HG02973 (cell line): ENCODE data around the gene TNPO3.

Source experiments
- ATAC-seq: cut with Tn5 transposase; IDR thresholded peaks from one replicate; pipeline ENCODE4 v1.9.1; 2021; ENCODE audit warnings: moderate library complexity; ENCODE audit not compliant: unreplicated experiment

The TNPO3 gene

DNA sequence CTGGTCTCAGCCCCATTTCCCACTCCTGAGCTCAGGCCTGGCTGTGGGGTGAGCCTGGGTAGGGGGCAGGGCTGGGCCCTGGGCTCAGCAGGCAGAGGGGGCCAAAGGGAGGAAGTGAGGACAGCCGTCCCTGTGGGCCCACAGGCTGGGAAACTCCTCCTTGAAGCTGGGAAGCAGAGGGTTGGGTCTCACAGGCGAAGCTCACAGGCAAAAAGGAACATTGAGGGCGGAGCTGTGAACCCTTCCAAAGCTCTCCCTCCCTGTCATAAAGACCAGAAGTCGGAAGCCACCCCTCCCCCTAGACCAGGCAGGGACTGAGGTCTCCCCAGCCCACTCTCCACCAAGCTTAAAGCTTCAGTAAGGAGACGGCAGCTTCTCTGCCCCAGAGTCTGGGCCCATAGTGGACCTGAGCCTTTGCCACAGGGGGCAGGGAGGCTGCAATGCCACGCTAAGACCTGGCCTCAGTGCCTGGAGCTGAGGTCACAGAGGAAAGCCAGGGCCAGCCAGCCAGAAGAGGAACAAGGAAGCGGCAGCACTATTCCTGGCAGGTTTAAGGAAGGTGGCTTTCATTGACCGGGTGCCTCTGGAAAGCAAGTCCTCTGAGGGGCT is 143.4 kb downstream of the TNPO3 start:
- no peak for ATAC-seq

DNA sequence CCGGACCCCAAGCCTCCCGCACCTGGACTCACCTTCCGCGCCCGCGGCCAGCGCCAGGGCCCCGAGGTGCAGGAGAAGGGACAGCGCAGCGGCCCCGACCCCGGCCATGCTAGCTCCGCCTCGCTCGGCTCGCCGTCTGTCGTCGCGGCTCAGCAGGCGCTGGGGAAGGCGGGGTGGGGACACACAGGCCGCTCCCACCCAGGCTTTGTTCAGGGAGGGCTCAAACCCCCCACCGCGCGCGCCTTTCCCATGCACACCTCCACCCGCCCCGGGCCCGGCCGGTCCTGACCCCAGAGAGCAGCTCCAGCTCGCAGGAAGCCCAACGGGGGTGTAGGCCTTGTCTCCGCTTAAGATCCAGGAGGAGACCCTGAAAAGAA is 144.4 kb downstream of the TNPO3 start, which contains the start of gene KCP:
Gene KCP, minus strand, starts transcription at position 141 of the 377 bp plus-strand sequence. Its CDS starts 33 bp downstream, at position 108.
- ATAC-seq = no peak

DNA sequence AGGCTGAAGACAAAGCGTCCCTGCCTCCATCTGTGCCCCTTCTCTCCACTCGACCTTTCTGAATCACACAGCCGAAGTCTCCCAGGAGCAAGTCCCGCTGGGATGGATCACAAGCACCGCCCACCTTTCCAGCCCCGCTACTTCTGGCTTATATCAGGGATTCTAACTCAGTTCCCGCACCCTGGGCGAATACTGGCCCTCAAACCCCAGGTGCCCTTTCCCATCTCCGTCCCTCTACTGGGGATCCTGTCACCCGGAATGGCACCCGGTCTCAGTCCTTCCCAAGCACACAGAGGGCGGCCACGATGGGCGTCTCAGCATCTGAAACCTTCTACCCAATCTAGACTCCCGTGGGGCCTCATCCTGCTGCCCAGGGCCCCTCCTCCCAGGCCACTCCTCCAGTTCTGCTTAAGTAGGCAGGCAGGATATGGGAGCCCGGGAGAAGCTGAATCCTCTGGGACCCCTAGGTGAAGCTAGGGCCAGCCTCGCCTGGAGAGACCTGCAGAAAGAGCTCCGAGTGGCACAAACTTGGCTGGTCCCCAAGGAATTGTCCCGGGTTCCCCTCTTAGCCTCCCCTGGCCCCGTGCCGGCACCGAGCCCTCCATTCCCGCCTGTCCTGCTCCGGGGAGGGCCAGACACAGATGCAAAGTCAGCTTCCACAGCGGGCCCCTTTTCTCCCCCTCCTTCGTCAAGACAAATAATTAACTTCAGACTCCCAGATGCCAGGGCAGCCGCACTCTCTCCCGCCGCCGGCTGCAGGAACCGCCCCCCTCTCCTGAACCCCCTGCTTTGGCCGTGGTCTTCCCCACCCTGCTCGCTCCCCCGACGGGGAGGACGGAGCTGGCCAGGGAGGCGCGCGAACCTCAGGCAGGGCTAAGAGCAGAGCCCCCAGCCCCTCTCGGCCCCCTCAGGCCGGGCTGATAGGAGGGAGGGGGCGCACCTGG is 145.0 kb downstream of the TNPO3 start:
- no peak for ATAC-seq

DNA sequence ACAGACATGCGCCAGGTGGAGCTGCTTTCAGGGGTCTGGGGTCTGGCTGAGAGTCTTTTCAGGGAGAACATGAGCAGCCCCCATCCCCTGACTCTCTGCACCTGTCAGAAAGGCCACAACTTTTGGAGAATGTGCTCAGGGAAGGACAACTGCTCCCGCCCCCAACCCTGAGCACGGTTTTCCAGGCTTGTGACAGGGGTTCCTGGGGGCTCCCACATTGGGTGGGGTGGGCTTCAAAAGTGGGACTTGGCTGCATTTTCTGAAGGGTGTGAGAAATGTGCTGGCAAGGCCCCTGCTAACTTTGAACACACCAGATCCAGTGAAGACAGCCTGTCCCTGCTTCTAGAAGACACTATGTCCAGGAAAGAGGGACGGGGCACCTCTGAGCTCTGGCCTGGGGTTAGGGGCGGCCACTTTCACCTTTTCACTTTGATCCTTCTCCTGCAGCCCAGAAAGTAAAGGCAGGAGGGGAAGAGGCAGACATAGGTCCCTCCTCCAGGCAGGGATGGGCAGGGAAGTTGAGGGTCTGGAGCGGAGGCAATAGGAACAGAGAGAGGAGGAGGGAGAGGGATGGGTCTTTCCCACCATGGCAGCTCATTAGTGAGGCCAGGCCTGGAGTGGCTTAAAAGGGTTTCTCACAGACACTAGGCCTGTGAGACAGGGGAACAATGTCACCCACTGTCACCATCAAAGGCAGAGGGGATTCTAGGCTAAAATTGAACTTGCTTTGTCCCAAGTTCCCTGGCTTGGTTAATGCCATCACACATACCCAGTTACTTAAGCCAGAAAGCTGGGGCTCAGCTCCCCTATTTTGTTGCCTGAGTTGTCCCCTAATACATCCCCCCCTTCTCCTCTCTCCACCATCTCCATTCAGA is 145.9 kb downstream of the TNPO3 start:
- no peak for ATAC-seq

DNA sequence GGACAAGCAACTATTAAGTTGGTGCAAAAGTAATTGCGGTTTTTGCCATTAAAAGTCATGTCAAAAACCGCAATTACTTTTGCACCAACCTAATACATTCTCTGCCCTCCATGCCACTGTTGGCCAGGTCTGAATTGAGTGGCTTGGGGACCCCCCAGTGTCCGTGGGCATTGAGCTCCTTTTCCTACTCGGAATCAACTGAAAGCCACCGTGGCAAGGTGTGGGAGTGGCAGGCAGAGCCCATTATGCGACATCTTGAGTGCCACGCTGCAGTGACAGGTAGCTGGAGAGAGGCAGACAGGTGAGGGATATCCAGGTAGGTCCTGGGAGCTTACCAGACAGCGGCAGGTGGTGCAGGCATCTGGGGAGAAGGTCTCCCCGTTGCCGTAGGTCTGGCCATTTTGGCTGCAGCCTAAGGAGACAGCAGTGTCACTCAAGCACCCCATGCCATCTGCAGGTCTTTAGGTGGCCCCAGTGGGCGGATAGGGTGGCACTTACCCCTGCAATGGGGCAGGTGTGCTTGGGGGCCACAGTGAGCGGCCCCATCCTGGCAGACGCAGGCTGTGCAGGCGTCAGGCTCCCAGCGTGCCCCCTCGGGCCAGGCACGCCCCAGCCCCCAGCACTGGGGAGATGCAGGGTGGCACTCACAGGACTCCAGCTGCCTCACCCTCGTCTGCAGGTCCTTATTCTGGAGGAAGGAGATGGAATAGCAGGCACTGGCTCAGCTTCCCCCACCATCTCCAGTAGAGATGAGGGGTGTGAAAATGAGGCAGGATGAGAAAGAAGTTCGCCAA is 147.9 kb downstream of the TNPO3 start:
- ATAC-seq = no peak

DNA sequence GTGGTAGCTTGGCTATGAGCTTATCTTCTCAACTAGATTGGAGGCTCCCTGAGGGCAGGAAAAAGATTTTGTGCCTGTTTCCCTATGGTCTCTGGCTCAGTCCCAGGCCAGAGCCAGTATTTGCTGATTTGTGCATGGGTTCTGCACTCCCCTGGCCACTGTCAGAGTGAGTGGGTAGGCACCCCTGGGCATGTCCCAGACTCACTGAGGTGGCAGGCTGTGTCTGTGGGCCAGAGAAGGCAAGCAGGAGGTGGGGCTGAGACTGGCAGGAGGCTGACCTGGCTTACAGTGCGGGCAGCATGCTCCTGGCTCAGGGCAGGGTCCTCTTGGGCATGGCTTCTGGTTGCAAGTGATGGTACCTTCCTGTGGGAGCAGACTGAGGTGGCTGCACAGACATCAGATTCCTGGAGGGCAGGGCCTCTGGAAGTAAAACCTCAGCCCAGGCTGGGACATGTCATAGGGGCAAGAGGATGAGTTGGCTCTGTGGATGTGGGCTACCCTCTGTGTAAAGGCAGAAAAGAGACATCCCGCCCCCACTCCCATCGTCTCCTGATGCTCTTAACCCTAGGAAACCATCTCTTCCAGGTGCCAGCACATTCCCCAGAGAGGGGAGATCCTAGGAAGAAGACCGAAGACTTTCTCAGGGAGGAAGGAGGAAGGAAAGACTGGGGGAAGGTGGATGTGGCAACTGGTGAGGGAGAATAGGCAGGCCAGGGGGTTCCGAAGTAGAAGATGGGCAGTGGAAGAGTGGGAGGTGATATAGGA is 148.7 kb downstream of the TNPO3 start:
- ATAC-seq = no peak

DNA sequence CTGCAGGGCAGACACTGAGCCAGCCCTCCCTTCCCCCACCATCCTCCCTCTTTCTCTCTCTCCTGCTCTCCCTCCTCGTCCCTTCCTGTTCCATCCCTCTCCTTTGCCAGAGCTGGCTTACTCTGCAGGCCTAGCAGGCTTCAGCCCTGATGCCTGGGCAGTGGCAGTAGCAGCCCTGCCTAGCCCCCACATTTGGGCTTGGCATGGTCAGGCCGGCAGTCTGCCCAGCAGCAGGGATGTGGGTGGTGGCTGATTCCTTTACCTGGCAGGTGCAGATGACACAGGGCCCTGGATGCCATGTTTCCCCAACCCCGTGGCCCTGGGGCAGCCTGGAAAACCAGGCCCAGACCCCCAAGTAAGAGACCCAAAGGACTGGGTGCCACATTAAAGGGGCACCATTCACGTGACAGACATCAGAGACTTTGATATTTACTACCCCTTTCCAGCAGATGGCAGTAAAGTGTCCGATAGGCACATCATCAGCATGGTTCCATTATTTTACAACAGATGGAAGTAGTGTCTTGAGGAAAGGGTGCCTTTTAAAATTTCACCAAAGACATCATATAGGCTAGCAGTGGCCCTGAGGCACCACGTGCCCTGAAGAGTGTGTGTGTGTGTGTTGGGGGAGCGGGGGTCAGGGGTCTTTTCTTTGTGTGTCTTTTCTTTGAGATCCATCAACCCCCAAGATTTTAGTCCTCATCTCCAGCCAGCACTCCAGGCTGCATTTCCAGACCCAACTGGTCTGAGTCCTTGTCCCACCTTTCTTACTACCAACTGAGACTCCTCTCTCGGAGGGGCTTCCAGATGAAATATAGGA is 150.3 kb downstream of the TNPO3 start:
- no peak for ATAC-seq
